ENCODE results near the gene SLC27A5.

DNA sequence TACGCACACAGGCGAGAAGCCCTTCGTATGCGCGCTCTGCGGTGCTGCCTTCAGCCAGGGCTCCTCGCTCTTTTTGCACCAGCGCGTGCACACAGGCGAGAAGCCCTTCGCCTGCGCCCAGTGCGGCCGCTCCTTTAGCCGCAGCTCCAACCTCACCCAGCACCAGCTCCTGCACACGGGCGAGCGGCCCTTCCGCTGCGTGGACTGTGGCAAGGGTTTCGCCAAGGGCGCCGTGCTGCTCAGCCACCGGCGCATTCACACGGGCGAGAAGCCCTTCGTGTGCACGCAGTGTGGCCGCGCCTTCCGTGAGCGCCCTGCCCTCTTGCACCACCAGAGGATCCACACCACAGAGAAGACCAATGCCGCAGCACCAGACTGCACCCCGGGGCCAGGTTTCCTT is 55.7 kb downstream of the SLC27A5 start:
- no peak for TF ChIP-seq POLR2A (IDR thresholded peaks at IDR 0.05; ENCODE audit: low read depth, low read length)
- no peak for TF ChIP-seq POLR2AphosphoS5 (IDR thresholded peaks at IDR 0.05; ENCODE audit: low read depth, low read length)
- no peak for TF ChIP-seq SPI1 (IDR thresholded peaks at IDR 0.05; ENCODE audit: low read depth, low read length)
- no peak for TF ChIP-seq PAX5 (IDR thresholded peaks at IDR 0.05; ENCODE audit: insufficient read depth, low read length, severe bottlenecking)
- TF ChIP-seq TAF1 (IDR thresholded peaks at IDR 0.05; ENCODE audit: low read depth, low read length) = no peak

Data from GM12891 (cell line).